ENCODE measurements around the gene BCKDHA.

DNA sequence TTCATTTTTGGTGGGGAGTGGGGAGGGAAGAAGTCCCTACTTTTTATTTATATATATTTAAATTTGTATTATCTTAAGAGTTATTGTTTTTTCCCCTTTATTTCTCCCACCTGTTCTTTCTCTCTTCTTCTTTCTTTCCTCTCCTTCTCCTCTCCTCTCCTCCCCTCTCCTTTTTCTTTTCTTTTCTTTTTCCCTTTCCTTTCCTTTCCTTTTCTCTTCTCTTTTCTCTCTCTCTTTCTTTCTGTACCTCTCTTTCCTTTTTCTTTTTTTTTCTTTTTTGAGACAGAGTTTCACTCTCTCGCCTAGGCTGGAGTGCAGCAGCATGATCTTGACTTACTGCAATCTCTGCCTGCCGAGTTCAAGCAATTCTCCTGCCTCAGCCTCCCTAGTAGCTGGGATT is 1.9 kb downstream of the BCKDHA start:
- TF ChIP-seq POLR2A (IDR thresholded peaks at IDR 0.05; ENCODE audit: low read depth, low read length) (no peak), POLR2AphosphoS5 (IDR thresholded peaks at IDR 0.05; ENCODE audit: low read depth, low read length) (no peak)

Data from GM12892 (cell line).